Measurements from ENCODE around the gene PTPDC1.
"Not testable (repeated sequence)": the region's sequence is repeated elsewhere in the genome, so short reads cannot be mapped to it uniquely, and the experiment has no call there.

PTPDC1 gene

DNA sequence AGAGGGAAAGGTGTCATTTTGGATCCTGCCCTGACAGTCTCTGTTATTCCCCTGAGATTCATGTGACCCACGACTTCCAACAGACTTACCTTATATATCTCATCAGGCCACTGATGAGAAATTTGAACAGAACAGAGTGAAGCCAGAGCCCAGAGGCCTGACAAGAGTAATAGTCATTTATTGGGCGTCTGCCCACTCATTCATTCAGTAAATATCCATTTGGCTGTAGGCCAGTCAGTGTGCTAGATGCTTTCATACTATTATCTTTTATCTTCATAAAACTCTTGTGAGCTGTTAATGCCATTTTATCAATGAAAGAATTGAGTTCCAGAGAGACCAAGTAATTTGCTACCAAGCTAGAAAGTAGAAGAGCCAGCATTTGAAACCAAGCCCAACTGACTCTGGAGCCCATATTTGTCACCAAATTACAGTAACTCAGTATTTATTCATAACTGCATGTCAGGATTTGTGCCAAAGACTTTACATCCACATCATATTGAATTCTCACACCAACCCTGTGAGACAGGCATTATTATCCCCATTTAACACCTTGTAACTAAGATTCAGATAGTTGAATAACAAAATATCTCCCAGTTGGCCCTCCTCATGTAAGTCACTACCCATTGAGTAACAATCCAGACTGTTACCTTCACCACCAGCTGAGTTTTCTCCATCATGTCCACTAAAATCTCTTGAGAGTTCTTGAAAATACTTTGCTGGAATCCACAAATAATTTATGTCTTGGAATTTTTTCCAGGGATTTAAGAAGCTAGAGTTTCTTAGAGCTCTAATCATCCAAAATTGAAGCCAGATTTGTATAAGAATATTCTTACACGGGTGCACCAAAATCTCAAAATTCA, 2.5 kb downstream of the PTPDC1 start:
- DNase-seq (ENCODE audit: insufficient read length, low spot score) (no peak), FAIRE-seq (no peak)

DNA sequence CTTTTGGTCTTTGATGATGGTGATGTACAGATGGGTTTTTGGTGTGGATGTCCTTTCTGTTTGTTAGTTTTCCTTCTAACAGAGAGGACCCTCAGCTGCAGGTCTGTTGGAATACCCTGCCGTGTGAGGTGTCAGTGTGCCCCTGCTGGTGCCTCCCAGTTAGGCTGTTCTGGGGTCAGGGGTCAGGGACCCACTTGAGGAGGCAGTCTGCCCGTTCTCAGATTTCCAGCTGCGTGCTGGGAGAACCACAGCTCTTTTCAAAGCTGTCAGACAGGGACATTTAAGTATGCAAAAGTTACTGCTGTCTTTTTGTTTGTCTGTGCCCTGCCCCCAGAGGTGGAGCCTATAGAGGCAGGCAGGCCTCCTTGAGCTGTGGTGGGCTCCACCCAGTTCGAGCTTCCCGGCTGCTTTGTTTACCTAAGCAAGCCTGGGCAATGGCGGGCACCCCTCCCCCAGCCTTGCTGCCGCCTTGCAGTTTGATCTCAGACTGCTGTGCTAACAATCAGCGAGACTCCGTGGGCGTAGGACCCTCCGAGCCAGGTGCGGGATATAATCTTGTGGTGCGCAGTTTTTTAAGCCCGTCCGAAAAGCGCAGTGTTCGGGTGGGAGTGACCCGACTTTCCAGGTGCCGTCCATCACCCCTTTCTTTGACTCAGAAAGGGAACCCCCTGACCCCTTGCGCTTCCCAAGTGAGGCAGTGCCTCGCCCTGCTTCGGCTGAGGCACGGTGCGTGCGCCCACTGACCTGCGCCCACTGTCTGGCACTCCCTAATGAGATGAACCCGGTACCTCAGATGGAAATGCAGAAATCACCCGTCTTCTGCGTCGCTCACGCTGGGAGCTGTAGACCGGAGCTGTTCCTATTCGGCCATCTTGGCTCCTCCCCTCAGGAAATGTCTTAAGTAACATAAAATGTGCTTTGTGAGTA, 10.2 kb downstream of the PTPDC1 start:
- FAIRE-seq; DNase-seq (ENCODE audit: insufficient read length, low spot score): not testable (repeated sequence)

DNA sequence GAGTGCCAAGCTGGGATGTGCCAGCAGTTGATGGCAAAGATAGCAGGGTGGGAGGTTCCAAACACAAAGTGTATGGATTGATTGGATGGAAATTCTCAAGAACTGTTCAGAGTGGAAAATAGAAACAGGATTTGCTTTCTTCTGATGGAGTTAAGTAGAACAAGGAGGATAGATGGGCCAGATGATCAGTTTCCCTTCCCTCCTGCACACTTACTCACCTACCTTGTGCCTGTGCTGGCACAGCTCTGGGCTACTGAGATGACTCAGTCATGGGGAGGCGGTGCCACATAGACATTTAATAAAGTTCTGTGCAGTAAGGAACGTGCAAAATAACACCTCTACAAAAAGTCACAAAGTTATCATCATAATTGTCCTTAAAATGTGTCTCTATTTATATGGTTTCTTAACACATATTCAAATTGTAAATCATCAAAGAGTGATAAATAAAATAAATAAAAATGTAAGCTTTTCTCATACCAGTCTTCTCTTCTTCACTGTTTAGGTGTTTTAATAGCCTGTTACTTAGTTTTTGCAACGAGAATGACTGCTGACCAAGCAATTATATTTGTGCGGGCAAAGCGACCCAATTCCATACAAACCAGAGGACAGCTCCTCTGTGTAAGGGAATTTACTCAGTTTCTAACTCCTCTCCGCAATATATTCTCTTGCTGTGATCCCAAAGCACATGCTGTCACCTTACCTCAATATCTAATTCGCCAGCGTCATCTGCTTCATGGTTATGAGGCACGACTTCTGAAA, 12.7 kb downstream of the PTPDC1 start:
- DNase-seq (ENCODE audit: insufficient read length, low spot score) (no peak), FAIRE-seq (no peak)

DNA sequence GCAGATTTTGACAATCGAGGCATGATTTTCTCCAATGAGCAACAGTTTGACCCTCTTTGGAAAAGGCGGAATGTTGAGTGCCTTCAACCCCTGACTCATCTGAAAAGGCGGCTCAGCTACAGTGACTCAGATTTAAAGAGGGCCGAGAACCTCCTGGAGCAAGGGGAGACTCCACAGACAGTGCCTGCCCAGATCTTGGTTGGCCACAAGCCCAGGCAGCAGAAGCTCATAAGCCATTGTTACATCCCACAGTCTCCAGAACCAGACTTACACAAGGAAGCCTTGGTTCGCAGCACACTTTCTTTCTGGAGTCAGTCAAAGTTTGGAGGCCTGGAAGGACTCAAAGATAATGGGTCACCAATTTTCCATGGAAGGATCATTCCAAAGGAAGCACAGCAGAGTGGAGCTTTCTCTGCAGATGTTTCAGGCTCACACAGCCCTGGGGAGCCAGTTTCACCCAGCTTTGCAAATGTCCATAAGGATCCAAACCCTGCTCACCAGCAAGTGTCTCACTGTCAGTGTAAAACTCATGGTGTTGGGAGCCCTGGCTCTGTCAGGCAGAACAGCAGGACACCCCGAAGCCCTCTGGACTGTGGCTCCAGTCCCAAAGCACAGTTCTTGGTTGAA, 13.6 kb downstream of the PTPDC1 start:
- FAIRE-seq = no peak

DNA sequence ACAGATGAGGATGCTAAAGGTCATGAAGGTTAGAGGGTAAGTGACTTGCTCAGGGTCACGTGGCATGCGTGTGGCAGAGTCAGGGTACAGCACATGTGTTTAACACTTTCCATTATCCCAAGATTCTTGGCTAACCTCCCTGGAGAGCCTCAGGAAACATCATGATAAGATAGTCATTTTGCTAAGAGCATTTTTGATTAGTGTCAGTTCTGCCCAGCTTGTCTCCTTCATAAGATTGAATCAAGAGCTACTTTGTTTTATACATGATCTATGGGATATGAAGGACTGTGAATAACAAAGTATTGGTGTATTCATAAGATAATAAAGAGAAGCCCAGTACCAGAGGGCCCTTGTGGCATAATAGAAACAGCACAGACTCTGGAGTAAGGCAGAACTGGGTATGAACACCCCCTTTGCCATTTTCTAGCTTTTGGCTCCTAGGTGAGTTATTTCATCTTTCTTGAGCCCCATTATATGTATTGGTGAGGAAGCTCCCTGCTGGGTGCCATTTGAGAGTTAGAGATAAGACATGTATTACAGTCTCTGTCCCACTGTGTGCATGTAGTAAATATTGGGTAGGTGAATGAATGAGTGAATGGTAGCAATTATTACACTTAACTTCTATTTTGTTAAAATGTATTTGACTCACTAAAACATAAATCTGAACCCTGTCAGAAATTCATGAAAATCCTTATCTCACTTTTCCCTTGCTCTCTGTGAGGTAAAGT, 16.1 kb downstream of the PTPDC1 start:
- DNase-seq (ENCODE audit: insufficient read length, low spot score) (no peak), FAIRE-seq (no peak)

More for the DNA sequence above, 13.6 kb downstream of the PTPDC1 start:
- no peak for DNase-seq (ENCODE audit: insufficient read length, low spot score)

DNA sequence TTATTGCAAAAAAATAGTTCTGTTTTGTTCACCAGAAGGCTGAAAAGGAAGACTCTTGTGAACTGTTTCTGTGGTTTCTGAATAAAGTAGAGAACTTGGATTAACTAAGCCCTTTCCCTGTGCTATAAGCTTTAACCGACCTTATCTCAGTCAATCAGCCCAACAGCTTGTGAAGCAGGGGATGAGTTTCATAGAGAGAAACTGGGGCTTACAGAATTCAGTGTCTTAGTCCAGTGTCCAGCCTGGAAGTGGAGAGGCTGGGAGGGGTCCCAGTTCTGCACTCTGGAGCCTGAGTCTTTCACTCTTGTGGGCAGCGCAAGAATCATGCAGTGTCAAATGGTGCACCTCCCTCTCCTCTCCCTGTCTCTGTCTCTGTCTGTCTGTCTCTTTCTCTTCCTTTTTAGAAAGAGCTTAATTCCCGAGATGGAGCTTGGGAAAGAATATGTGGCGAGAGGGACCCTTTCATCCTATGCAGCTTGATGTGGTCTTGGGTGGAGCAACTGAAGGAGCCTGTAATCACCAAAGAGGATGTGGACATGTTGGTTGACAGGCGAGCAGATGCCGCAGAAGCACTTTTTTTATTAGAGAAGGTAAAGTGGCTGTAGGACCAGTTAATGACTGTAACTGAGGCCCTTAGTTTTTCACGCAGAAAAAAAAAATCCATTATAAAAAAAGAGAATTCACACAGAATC, 17.0 kb downstream of the PTPDC1 start:
- DNase-seq (ENCODE audit: insufficient read length, low spot score) = no peak
- FAIRE-seq = no peak

DNA sequence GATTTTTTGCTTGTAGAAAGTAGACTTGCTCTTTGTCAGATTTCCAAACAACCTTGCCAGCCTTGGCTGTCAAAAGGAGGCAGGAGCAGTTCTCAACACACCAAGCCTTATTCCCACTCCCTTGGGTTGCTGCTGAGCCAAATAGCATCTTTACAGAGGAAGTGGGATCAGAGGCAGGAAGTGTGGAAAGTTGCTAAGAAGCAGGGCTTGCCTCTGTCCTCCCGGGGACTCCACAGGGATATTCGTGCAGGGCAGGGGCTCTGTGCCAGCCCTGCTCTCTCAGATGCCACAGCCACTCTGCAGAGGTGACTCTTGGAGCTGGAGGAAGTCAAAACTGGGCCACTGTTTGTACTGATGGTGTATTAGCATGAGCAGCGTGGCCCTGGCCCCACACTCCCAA, 24.3 kb downstream of the PTPDC1 start:
- no peak for FAIRE-seq

DNA sequence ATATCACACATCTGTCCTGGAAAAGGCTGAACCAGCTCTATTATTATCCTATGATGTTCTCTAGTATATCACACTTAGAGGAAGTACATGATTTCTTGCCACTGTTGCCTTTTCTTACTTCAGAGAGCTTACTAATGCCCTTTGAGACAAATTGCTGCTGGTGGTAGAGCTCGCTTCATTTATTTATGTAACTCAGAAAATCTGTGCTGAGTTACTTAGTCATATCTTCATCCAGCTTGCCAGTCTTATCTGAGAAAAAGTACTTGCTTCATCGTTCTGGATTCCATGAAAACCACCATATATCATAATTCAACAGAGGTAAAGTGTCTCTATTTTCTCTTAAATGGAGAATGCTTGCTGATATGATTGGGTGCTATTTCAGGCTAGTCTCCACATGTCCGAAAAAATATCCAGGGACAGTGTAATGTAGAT, 26.6 kb downstream of the PTPDC1 start:
- no peak for FAIRE-seq
- no peak for DNase-seq (ENCODE audit: insufficient read length, low spot score)

More for the DNA sequence above, 24.3 kb downstream of the PTPDC1 start:
- DNase-seq (ENCODE audit: insufficient read length, low spot score) = no peak

DNA sequence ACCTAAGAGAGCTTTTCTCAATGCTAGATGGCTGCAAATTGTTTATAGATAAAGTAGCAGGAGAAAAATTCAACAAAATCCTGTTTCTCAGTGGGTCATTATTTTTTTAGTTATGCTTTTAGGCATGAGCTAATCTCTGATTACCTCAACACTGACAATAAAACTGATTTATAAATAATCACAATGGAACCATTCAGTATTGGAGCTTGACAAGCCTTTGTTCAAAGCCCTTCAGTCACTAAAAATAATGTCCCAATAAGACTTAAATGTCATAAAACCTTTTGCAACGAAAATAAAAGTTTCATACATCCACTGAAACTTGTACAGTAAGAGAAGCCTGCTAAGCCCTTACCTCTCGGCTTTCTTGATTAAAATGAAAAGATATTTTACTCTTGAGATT, 27.2 kb downstream of the PTPDC1 start:
- DNase-seq (ENCODE audit: insufficient read length, low spot score) (no peak), FAIRE-seq (no peak)

DNA sequence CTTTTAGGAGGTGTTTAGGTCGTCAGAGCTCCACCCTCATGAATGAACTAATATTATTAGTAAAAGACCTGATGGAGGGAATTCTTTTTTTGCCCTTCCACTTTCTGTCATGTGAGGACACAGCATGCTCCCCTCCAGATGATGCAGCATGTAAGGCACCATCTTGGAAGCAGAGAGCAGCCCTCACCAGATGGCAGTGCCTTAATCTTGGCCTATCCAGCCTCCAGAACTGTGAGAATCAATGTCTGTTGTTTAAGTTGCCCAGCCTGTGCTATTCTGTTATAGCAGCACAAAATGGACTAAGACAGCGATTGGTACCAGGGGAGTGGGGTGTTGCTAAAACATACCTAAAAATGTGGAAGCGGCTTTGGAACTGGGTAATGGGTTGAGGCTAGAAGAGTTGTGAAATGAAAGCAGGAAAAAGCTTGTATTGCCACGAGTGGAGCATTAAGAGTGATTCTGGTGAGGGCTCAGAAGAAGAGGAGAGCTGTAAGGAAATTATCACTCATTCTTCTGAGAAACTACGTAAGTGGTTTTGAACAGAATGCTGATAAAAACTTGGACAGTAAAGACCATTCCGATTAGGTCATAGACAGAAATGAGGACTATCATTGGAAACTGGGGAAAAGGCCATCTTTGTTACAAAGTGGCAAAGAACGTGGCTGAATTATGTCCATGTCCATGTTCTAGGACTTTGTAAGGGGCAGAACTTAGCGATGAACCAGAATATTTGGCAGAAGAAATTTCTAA, 28.6 kb downstream of the PTPDC1 start:
- FAIRE-seq (no peak), DNase-seq (ENCODE audit: insufficient read length, low spot score) (no peak)

DNA sequence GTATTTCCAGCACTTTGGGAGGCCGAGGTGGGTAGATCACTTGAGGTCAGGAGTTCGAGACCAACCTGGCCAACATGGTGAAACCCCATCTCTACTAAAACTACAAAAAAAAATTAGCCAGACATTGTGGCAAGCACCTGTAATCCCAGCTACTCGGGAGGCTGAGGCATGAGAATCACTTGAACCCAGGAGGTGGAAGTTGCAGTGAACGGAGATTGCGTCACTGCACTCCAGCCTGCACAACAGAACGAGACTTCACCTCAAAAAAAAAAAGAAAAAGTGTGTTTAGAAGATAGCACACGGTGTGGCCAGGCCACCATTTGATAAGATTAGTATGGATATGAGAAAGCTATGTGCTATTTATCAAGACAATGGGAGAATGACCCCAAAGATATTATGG, 35.8 kb downstream of the PTPDC1 start:
- DNase-seq (ENCODE audit: insufficient read length, low spot score); FAIRE-seq: not testable (repeated sequence)

DNA sequence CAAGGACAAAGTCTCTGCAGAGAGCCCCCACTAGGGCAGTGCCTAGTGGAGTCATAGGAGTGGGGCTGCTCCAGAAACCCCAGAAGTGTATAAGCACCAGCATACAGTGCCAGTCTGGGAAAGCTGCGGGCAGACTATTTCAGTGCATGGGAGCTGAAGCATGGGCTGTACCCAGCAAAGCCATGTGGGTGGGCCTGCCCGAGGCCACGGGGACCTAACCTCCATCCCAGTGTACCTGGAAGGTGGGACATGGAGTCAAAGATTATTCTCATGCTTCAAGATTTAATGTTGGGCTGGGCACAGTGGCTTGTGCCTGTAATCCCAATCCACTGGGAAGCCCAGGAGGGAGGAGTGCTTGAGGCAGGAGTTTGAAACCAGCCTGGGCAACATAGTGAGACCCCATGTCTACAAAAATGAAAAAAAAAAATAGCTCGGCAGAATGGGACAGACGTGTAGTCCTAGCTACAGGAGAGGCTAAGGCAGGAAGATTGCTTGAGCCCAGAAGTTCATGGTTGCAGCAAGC, 36.7 kb downstream of the PTPDC1 start:
- no peak for DNase-seq (ENCODE audit: insufficient read length, low spot score)
- no peak for FAIRE-seq

DNA sequence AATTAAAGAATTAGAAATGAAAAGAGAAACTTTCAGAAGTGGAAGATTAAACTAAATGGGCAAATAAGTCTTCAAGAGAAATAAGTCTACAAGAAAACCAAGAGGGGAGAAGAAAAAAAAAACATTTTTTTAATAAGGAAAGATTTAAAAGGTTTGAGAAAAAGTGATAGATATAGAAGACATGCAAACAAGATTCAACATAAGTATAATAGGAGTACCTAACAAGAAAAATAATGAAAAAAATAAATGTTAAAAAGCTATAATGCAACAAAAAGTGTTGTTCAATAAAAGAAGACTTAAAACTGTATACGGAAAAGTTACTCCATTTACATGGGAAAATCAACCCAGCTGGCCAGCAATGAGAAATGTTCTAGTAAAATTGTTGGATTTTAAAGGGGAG, 42.6 kb downstream of the PTPDC1 start:
- FAIRE-seq = no peak
- no peak for DNase-seq (ENCODE audit: insufficient read length, low spot score)

DNA sequence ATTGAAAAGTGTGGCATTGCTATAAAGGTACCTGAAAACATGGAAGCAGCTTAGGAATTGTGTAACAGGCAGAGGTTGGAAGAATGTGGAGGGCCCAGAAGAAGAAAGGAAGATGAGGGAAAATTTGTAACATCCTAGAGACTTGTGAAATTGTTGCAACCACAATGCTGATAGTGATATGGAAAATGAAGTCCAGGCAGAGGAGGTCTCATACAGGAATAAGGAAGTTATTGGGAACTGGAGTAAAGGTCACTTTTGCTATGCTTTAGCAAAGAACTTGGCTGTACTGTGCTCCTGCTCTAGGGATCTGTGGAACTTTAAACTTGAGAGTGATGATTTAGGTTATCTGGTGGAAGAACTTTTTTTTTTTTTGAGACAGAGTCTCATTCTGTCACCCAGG, 43.5 kb downstream of the PTPDC1 start:
- DNase-seq (ENCODE audit: insufficient read length, low spot score) (no peak), FAIRE-seq (no peak)

DNA sequence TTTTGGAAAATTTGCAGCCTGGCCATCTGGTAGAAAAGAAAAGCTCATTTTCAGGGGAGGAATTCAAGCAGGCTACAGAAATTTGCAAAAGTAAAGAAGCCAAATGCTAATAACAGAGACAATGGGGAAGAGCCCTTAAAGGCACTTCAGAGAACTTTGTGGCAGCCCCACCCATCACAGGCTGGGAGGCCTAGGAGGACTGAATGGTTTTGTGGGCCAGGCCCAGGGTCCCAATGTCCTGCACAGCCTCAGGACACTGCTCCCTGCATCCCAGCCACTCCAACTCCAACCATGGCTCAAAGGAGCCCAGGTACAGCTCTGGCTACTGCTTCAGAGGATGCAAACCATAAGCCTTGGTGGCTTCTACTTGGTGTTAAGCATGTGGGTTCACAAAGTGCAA, 44.3 kb downstream of the PTPDC1 start:
- no peak for FAIRE-seq
- no peak for DNase-seq (ENCODE audit: insufficient read length, low spot score)

DNA sequence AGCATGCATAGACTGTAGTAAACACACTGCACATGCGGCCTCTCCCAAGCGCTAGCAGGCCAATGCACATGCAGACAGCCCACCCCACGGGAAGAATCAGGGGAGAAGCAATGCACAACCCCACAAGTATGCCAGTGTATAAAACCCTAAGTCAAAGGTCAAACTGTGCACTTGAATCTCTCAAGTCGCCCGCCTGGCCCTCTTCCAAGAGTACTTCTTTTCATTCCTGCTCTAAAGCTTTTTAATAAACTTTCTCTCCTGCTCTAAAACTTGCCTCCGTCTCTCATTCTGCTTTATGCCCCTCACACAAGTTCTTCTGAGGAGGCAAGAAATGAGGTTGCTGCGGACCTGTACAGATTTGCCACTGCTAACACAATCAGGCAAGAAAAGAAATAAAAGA, 50.4 kb downstream of the PTPDC1 start:
- no peak for DNase-seq (ENCODE audit: insufficient read length, low spot score)
- FAIRE-seq = no peak

DNA sequence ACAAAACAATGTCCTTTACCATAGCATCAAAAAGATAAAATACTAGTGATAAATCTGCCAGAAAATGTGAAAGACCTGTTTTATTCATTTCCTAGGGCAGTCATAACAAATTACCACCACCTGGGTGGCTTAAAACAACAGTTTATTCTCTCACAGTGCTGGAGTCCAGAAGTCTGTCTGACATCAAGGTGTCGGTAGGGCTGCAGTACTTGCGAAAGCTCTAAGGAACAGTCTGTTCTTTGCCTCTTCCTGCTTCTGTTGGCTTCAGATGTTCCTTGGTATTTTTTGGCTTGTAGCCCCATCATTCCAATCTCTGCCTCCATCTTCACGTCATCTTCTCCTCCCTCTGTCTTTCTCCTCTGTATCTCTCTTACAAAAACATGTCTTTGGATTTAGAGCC, 51.0 kb downstream of the PTPDC1 start:
- no peak for DNase-seq (ENCODE audit: insufficient read length, low spot score)
- FAIRE-seq = no peak

Data from GM19239 (cell line).